ENCODE measurements around the gene SEPHS1. TPM values are rescaled to one million over a fixed set of nuclear protein-coding genes. Genes with fewer than 3 reads are reported as not detected.

Gene SEPHS1
- total and polyA plus RNA-seq, 2 donors (not counting 1 experiment from before 2014, with no cell fraction given): 14.7 to 29.1 TPM

DNA sequence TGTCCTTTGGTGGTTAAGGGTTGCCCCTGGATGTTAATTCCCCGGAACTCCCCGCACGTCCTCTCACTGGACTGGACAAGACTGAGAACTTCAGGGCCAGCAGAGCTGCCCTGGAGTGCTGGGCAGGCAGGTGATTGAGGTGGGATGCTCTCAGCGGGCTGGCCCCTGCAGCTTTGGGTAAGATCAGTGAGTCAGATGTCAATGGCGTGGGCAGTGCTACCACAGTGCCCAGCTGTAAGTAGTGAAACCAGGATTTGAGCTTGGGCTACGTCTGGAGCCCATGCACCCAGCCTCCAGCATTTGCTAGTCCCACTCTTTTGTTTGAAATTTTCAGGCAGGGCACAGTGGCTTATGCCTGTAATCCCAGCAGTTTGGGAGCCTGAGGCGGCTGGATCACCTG, 6.7 kb upstream of the SEPHS1 start:
- Histone ChIP-seq H3K4me3 (ENCODE audit: control extremely low read depth in 1 of 5, extremely low read depth in 1 of 5, insufficient read depth in 1 of 5, low read depth in 2 of 5, low read length in 4 of 5) (no peak overlapping the region), H3K36me3 (replicated peaks in 1 of 2; ENCODE audit: control extremely low read depth in 1 of 2, control insufficient read depth in 1 of 2, extremely low read depth in 1 of 2, insufficient read depth in 2 of 2, low read length in 1 of 2) (no peaks in the 10 kb centered on the region), H3K27ac (ENCODE audit: low read length in 2 of 2) (no peak overlapping the region), H3K9me3 (ENCODE audit: control extremely low read depth in 1 of 3, control insufficient read depth in 2 of 3, insufficient read depth in 1 of 3, low read length in 2 of 3) (no peaks in the 10 kb centered on the region), H2AFZ (ENCODE audit: insufficient read depth, low read depth, low read length, poor library complexity, severe bottlenecking) (no peak overlapping the region), H3K4me2 (replicated peaks; ENCODE audit: low read depth, low read length, poor library complexity, severe bottlenecking) (no peak overlapping the region), H3K4me1 (ENCODE audit: control insufficient read depth in 2 of 2, insufficient read depth in 2 of 2, low read length in 2 of 2) (peaks cover 9 to 14% of the 10 kb centered on the region in 2 donors), H3K79me2 (ENCODE audit: control insufficient read depth, insufficient read depth, low read length) (no peaks in the 10 kb centered on the region), H4K20me1 (ENCODE audit: control insufficient read depth, insufficient read depth, low read length, poor library complexity, severe bottlenecking) (no peaks in the 10 kb centered on the region), H3K9ac (ENCODE audit: low read length) (no peak overlapping the region), H3K27me3 (replicated peaks in 1 of 4; ENCODE audit: control extremely low read depth in 1 of 4, control insufficient read depth in 3 of 4, insufficient read depth in 4 of 4, low read length in 3 of 4) (peaks cover 0 to 32% (median 5%) of the 10 kb centered on the region in 4 experiments)
- intact Hi-C loops (cut with micrococcal nuclease): no loop called here
- ChIA-PET CTCF (interaction anchor here (7.2 kb wide), 1 partner anchor 194 kb away, joined by 41 read pairs; the partner anchor contains the start of gene MCM10), POLR2A (no interaction called here)
- Mint-ChIP-seq H3K4me3 (no peak overlapping the region), H3K9me3 (ENCODE audit: insufficient read depth) (no peaks in the 10 kb centered on the region), H3K27ac (no peak overlapping the region), H3K4me1 (peaks cover 24% of the 10 kb centered on the region), H3K27me3 (peaks cover 18% of the 10 kb centered on the region)
- no peak for TF ChIP-seq EZH2 (IDR thresholded peaks at IDR 0.05; ENCODE audit: borderline replicate concordance, insufficient read depth, low read depth, low read length, poor library complexity, severe bottlenecking)
- TF ChIP-seq, protein P1, sequence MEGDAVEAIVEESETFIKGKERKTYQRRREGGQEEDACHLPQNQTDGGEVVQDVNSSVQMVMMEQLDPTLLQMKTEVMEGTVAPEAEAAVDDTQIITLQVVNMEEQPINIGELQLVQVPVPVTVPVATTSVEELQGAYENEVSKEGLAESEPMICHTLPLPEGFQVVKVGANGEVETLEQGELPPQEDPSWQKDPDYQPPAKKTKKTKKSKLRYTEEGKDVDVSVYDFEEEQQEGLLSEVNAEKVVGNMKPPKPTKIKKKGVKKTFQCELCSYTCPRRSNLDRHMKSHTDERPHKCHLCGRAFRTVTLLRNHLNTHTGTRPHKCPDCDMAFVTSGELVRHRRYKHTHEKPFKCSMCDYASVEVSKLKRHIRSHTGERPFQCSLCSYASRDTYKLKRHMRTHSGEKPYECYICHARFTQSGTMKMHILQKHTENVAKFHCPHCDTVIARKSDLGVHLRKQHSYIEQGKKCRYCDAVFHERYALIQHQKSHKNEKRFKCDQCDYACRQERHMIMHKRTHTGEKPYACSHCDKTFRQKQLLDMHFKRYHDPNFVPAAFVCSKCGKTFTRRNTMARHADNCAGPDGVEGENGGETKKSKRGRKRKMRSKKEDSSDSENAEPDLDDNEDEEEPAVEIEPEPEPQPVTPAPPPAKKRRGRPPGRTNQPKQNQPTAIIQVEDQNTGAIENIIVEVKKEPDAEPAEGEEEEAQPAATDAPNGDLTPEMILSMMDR (IDR thresholded peaks at IDR 0.05): no peak
- ATAC-seq (ENCODE audit: low read depth) (no peak), DNase-seq (no peak)
- WGBS (ENCODE audit: insufficient coverage): 94% methylated on average over 6 of the region's 7 CpGs

DNA sequence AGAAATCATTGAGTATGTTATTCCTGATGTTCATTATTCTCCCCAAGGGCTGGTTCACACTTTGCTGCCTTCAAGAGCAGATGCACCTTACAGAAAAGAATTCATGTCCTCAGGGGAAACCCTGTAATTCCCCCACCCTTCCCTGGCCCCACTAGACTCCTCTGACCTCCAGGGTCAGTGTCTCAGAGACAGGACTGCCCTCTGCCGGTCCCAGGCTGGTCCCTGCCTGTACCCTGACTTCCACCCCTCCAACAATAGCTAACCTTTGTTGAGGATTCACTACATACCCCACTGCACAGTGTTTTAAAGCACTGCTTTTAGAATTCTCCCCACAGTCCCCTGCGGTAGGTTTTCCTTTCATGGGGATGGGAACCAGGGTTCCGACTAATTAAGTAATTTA, 4.4 kb upstream of the SEPHS1 start:
- Histone ChIP-seq H3K27me3 (replicated peaks in 1 of 4; ENCODE audit: control extremely low read depth in 1 of 4, control insufficient read depth in 3 of 4, insufficient read depth in 4 of 4, low read length in 3 of 4) (peaks cover 0 to 35% (median 7%) of the 10 kb centered on the region in 4 experiments), H3K4me3 (ENCODE audit: control extremely low read depth in 1 of 5, extremely low read depth in 1 of 5, insufficient read depth in 1 of 5, low read depth in 2 of 5, low read length in 4 of 5) (no peak overlapping the region), H3K9me3 (ENCODE audit: control extremely low read depth in 1 of 3, control insufficient read depth in 2 of 3, insufficient read depth in 1 of 3, low read length in 2 of 3) (no peaks in the 10 kb centered on the region), H4K20me1 (ENCODE audit: control insufficient read depth, insufficient read depth, low read length, poor library complexity, severe bottlenecking) (no peaks in the 10 kb centered on the region), H3K4me2 (replicated peaks; ENCODE audit: low read depth, low read length, poor library complexity, severe bottlenecking) (no peak overlapping the region), H3K27ac (ENCODE audit: low read length in 2 of 2) (no peak overlapping the region), H3K4me1 (ENCODE audit: control insufficient read depth in 2 of 2, insufficient read depth in 2 of 2, low read length in 2 of 2) (peaks cover 15 to 27% of the 10 kb centered on the region in 2 donors), H3K36me3 (replicated peaks in 1 of 2; ENCODE audit: control extremely low read depth in 1 of 2, control insufficient read depth in 1 of 2, extremely low read depth in 1 of 2, insufficient read depth in 2 of 2, low read length in 1 of 2) (no peaks in the 10 kb centered on the region), H3K79me2 (ENCODE audit: control insufficient read depth, insufficient read depth, low read length) (no peaks in the 10 kb centered on the region), H2AFZ (ENCODE audit: insufficient read depth, low read depth, low read length, poor library complexity, severe bottlenecking) (no peak overlapping the region), H3K9ac (ENCODE audit: low read length) (no peak overlapping the region)
- H3K9me3 Mint-ChIP-seq (ENCODE audit: insufficient read depth): no peaks in the 10 kb centered on the region
- TF ChIP-seq EZH2 (IDR thresholded peaks at IDR 0.05; ENCODE audit: borderline replicate concordance, insufficient read depth, low read depth, low read length, poor library complexity, severe bottlenecking): no peak
- TF ChIP-seq, protein P1 (IDR thresholded peaks at IDR 0.05): peak; percentile 10
- intact Hi-C loops (cut with micrococcal nuclease): loop anchor here (1.0 kb wide), 3 partner anchors 50 to 253 kb away; partner anchors contain the start of gene MCM10
- peaks cover 33% of the 10 kb centered on the region for H3K4me1 Mint-ChIP-seq
- ChIA-PET CTCF (interaction anchor here (0.8 to 7.2 kb wide), 13 partner anchors 11 to 220 kb away, joined by 3 to 41 read pairs (median 5); partner anchors contain the start of gene MCM10), POLR2A (interaction anchor here (0.6 kb wide), 1 partner anchor 132 kb away, joined by 5 read pairs; no protein-coding TSS in a partner anchor)
- peaks cover 14% of the 10 kb centered on the region for H3K27me3 Mint-ChIP-seq
- H3K4me3 Mint-ChIP-seq: peak overlapping the region; percentile 52
- H3K27ac Mint-ChIP-seq: peak overlapping the region; percentile 8
- peak; percentile 34 for ATAC-seq (ENCODE audit: low read depth)
- 48% methylated on average over 2 of the region's 3 CpGs for WGBS (ENCODE audit: insufficient coverage)
- peak; percentile 26 for DNase-seq
